ENCODE results near the gene DIO3. TPM values are rescaled to one million over a fixed set of nuclear protein-coding genes. Genes with fewer than 3 reads are reported as not detected.

The DIO3 gene
- total RNA-seq, 1 donor from 2014 or later: not detected

- H3K9me3 Mint-ChIP-seq: peaks cover 7% of the 10 kb centered on the region
- DNase-seq (ENCODE audit: low spot score): no peak
- intact Hi-C loops (cut with micrococcal nuclease): no loop called here
- peaks cover 18% of the 10 kb centered on the region for H3K4me1 Mint-ChIP-seq (ENCODE audit: low read depth)
- H3K4me3 Mint-ChIP-seq: no peak overlapping the region
- peaks cover 4% of the 10 kb centered on the region for H3K36me3 Mint-ChIP-seq (ENCODE audit: low read depth)
- H3K27me3 Mint-ChIP-seq (ENCODE audit: insufficient read depth): peaks cover 11% of the 10 kb centered on the region
- H3K27ac Mint-ChIP-seq: no peak overlapping the region
Observed at GRCh38 chr14:101602466-101602840, 41.2 kb downstream of the DIO3 start.

GRCh38 chr14:101603096-101603495, 41.8 kb downstream of the DIO3 start:
- no peak for DNase-seq (ENCODE audit: low spot score)
- intact Hi-C loops (cut with micrococcal nuclease): no loop called here

GRCh38 chr14:101604228-101604934, 43.1 kb downstream of the DIO3 start:
- Mint-ChIP-seq H3K4me3 (no peak overlapping the region), H3K4me1 (ENCODE audit: low read depth) (peaks cover 6% of the 10 kb centered on the region), H3K36me3 (ENCODE audit: low read depth) (no peaks in the 10 kb centered on the region), H3K27me3 (ENCODE audit: insufficient read depth) (peaks cover 21% of the 10 kb centered on the region), H3K9me3 (no peaks in the 10 kb centered on the region), H3K27ac (no peak overlapping the region)
- intact Hi-C loops (cut with micrococcal nuclease): no loop called here
- DNase-seq (ENCODE audit: low spot score): no peak

More at GRCh38 chr14:101603096-101603495, 41.8 kb downstream of the DIO3 start:
- Mint-ChIP-seq H3K27me3 (ENCODE audit: insufficient read depth) (peaks cover 12% of the 10 kb centered on the region), H3K27ac (no peak overlapping the region), H3K9me3 (peaks cover under 1% of the 10 kb centered on the region), H3K4me1 (ENCODE audit: low read depth) (peaks cover 11% of the 10 kb centered on the region), H3K4me3 (no peak overlapping the region), H3K36me3 (ENCODE audit: low read depth) (no peaks in the 10 kb centered on the region)

GRCh38 chr14:101604935-101605780, 43.9 kb downstream of the DIO3 start:
- H3K27me3 Mint-ChIP-seq (ENCODE audit: insufficient read depth): peaks cover 23% of the 10 kb centered on the region
- no peaks in the 10 kb centered on the region for H3K9me3 Mint-ChIP-seq
- H3K36me3 Mint-ChIP-seq (ENCODE audit: low read depth): no peaks in the 10 kb centered on the region
- H3K4me1 Mint-ChIP-seq (ENCODE audit: low read depth): peaks cover 6% of the 10 kb centered on the region
- no peak overlapping the region for H3K4me3 Mint-ChIP-seq
- no peak overlapping the region for H3K27ac Mint-ChIP-seq
- intact Hi-C loops (cut with micrococcal nuclease): no loop called here
- no peak for DNase-seq (ENCODE audit: low spot score)

DNA sequence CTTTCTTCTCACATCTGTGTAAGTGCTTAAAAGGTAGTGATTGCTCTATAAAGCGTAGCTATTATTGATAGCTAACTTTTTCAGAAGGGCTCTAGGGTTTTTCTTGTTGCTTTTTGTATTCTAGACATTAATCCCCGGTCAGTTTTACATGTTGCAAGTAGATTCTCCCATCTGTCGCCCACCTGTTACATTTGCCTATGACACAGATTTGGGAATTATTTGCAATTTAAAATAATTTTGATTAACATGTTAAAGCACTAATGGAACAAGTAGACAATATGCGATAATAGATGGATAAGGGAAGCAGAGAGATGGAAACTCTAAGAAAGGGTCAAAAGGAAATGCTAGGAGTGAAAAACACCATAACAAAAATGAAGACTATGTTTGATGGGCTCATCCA, 44.5 kb downstream of the DIO3 start:
- Mint-ChIP-seq H3K4me1 (ENCODE audit: low read depth) (peaks cover 6% of the 10 kb centered on the region), H3K36me3 (ENCODE audit: low read depth) (no peaks in the 10 kb centered on the region), H3K4me3 (no peak overlapping the region), H3K27me3 (ENCODE audit: insufficient read depth) (peaks cover 27% of the 10 kb centered on the region), H3K27ac (no peak overlapping the region), H3K9me3 (no peaks in the 10 kb centered on the region)
- intact Hi-C loops (cut with micrococcal nuclease): no loop called here
- no peak for DNase-seq (ENCODE audit: low spot score)

Other genes with a start within 250 kb of the DIO3 start
- gene PPP2R5C, start 200.2 kb downstream of the DIO3 start, total RNA-seq: 157 and 166 TPM in 2 replicates

All from activated T-helper 1 cell treated with anti-CD3 and anti-CD28 coated beads, Interleukin-12 subunit alpha, Interleukin-12 subunit beta, Interleukin-2, Interleukin-4 antibody, amounts not matched to agents 30 ng/mL and 10 ng/mL and 1 ng/mL, durations not matched to agents 14 hours and 24 hours and 36 hours (primary cell).